ENCODE data around the gene EGR2.

The EGR2 gene

GRCh38 chr10:62816331-62817120, at the start of gene EGR2:
Gene EGR2 (minus strand): TSS chr10:62816366. CDS start chr10:62816029, 337 bp downstream.
- DNase-seq = peak; percentile 94 to 96

DNA sequence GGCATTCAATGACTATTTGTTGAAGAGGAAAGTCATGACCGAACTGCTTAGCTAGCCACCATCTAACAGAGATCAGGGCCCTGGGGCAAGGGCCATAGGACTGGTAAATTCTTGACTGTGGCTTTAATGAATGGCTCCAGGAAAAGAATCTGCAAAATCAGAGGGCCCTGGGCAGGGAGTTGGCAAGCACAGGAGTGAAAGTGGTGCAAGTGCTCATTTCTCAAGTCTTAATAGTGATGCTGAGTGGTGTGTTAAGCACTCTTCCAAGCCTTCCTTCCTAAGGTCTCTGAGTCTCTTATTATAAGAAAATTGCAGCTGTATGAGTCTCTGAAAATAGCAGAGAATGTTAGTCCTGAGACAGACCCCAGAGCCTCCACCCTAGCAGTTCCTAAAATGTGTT, 46.3 kb upstream of the EGR2 start:
- no peak for DNase-seq

- DNase-seq = no peak
Observed at GRCh38 chr10:62861507-62861906, 45.3 kb upstream of the EGR2 start.

- DNase-seq = no peak
Observed at GRCh38 chr10:62860946-62861345, 44.8 kb upstream of the EGR2 start.

DNA sequence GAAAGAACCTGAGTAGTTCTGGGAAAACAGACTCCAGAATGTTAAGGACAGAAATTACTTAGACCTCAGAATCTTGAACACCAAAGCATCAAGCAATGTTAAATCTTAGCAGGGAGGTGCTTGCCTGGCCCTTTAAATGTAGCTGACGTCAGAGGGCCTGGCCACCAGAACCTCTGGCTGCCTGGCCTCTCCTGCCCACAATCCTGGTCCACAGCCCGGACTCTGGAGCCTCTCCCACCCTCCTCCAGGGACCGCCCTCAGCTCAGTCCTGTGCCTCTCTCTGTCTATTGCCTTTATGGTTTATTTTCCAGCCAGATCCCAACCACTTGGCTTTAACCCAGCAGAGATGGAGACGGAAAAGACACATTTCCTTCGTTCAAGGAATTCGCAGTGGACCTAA, 42.2 kb upstream of the EGR2 start:
- no peak for DNase-seq

- DNase-seq = no peak
Observed at GRCh38 chr10:62856021-62856420, 39.9 kb upstream of the EGR2 start.

GRCh38 chr10:62853710-62854109, 37.5 kb upstream of the EGR2 start:
- DNase-seq = no peak

GRCh38 chr10:62852961-62853702, 37.0 kb upstream of the EGR2 start:
- no peak for DNase-seq

GRCh38 chr10:62851442-62851841, 35.3 kb upstream of the EGR2 start:
- no peak for DNase-seq

- DNase-seq = no peak
Observed at GRCh38 chr10:62850646-62851045, 34.5 kb upstream of the EGR2 start.

- DNase-seq = no peak
Observed at GRCh38 chr10:62847433-62847832, 31.3 kb upstream of the EGR2 start.

DNA sequence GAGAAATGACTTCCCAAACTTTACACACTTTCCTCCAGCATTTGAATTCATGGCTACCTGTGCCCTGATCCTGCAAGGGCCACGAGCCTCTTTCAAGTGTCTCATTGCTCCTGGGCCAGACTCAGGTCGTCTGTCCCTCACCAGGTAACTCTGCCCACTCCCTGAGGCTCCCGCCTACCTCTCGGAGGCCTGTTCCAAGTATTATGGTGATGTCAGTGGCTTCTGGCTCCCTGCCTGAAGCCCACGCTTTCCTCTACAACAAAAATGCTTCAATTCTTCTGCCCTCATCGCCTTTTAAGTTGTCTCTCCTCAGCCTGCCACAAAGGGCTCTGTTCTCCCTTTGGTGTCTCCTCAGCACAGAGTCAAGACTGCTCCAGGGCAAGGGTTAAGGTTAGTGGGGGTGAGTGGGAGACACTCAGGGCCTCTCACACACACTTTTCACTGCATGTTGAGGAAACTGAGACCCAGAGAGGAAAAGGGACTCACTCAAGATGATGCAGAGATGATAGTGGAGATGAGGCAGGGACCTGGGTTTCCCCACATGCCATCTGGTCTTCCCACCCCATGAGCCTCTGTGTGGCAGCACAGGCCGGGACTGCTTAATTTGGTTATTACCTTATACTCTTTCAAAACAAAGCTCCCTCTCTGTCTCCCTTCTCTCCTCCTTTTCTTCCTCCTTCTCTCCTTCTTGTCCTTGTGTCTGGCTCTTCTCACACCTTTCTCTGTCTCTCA, 28.3 kb upstream of the EGR2 start:
- DNase-seq = peak; percentile 14 to 23

DNA sequence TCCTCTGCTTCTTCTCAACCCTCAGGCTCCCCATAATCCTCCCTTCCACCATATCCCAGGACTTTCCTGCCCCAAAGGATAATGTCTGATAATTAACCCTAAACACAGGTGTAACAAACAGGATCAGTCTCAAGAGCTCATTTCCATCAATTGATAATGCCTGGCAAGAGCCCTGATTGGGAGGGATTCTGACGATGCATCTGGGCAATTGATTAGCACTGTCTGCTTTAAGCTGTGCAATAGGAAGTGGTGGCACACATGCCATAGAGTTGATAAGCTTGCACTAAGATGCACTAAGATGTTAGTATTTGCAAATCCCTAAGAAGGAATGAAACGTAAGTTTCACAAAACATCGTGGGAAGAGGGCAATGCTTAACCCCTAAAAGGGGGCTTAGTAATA, 27.4 kb upstream of the EGR2 start:
- no peak for DNase-seq

GRCh38 chr10:62842983-62843382, 26.8 kb upstream of the EGR2 start:
- no peak for DNase-seq

DNA sequence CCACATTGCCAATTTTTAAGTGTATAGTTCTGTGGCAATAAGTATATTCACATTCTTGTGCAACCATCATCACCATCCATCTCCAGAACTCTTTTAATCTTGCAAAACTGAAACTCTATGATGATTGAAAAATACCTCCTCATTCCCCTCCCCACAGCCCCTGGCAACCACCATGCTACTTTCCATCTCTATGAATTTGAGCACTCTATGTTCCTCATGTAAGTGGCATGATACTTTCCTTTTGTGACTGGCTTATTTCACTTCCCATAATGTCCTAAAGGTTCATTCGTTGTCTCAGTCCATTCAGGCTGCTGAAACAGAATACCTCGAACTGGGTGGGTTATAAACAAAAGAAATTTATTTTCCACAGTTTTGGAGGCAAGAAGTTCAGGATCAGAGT, 23.4 kb upstream of the EGR2 start:
- DNase-seq = no peak

- DNase-seq = no peak
Observed at GRCh38 chr10:62831346-62831745, 15.2 kb upstream of the EGR2 start.

GRCh38 chr10:62830679-62831078, 14.5 kb upstream of the EGR2 start:
- no peak for DNase-seq

GRCh38 chr10:62829622-62830021, 13.5 kb upstream of the EGR2 start:
- DNase-seq = no peak

DNA sequence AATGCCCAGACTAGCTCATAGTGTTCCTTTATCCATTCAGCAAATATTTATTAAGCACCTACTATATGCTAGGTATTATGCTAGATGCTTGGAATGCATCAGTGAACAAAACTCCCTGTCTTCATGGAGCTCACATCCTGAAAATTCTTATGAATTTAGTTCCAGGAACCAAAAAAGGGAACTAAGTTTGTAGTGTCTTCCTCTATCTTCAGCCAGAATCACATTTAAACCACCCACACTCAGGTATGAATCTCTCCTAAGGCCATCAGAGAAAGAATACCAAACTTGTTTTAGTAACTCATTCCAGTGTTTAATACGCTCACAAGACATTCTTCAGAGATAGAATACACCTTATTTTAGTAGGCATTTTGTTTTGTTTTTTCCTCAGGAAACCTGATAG, 10.1 kb upstream of the EGR2 start:
- no peak for DNase-seq

DNA sequence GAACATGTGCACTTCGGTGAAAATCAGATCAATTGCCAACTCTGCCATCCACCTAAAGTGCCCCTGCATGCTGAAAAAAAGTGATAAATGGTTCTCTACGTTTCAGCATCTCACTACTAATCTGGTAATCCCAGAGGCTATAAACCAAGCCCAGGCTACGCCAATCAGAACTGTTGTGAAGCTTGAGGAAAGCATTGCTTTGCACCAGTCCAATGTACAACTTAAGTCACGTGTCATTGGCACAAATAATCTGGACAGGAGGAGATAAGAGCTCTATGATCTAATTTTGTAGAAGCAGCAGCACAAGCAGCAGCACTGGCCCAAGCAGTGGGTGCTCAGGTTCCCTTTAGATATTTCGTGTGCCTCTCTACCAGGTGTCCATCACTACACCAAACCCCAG, 4.4 kb upstream of the EGR2 start:
- no peak for DNase-seq

DNA sequence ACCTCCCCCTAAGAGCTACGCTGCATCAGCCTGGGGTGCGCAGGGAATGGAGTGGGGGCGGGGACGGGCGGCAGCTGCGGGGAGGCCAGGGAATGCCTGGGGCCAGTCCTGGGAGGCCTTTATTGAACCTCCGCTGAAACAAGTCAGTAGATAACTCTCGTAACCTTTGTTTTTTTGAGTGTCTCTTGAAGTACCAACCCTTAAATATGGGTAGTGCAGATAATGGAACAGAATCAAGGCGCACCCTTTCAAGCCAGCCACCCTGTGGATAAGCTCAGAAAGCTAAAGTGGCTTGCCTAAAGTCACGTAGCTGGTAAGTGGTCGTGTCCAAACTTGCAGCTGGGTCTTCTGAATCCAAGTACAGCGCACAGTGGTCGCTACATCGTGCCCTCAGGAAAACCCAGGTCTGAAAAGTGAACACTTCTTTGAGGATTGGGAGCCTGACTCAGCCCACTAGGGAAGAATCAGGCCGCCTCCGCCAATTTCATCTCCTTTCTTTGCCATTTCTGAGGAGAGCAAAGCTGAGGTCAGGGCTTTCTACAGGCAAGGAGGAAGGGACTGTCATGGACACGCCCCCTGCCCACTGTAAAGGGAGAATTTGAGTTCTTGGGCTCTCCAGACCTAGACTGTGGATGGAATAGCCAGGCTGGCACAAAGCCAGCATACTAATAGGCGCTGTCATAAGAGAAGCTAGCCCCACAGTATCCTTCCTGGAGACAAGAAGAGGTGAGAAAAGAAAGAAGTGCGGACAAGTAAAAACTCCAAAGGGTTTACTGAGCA, 3.2 kb upstream of the EGR2 start:
- DNase-seq = no peak

DNA sequence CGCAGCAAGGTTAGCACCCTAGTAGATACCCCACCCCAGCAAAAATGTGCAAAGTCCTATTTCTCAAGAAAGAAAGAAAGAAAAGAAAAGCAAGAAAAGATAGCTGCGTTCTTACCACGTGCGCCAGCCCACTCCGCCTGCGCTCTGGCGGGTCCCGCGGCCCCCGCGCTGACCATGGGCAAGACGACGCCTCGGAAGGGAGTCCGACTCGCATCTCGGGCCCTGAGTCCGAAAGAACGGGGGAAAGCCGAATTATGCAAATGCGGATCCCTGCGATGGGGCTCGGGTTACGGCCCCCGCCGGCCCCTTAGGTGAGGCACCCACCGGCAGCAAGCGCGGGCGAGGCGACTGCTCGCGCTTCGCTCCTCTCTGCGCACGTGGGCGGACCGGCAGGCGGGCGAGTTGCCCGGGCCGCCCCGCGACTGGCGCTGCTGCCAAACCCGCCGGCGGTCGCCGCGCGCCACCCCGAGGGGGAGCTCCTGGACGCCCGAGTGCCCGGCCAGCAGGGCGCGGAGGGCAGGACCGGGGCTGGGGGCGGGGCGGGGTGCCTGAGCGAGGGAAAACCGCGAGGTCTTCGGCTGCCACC, 2.4 kb upstream of the EGR2 start:
- peak; percentile 74 to 85 for DNase-seq
